Measurements from ENCODE around the gene DCAF5. TPM values are rescaled to one million over a fixed set of nuclear protein-coding genes. Genes with fewer than 3 reads are reported as not detected.

Gene DCAF5
- total and polyA plus RNA-seq, 2 of the 13 experiments (the other 11 are each of a cell fraction or from before 2014, with no cell fraction given): 13.4 to 31.6 TPM

- Histone ChIP-seq H3K4me3 (replicated peaks in 1 of 3; ENCODE audit: insufficient read depth in 1 of 3, low read depth in 2 of 3, low read length in 3 of 3) (no peak overlapping the region), H3K36me3 (replicated peaks in 1 of 2; ENCODE audit: control insufficient read depth in 1 of 2, insufficient read depth in 2 of 2, low read length in 2 of 2) (peaks cover 2 to 63% of the 10 kb centered on the region in 2 experiments; a peak in 4 of 5 replicates), H3K4me2 (ENCODE audit: low read depth, low read length) (no peak overlapping the region), H3K27ac (ENCODE audit: extremely low read length, insufficient read depth, low read length) (no peak overlapping the region), H3K79me2 (ENCODE audit: insufficient read depth, low read length) (no peaks in the 10 kb centered on the region), H3K9me3 (ENCODE audit: low read length) (no peaks in the 10 kb centered on the region), H4K20me1 (ENCODE audit: insufficient read depth, low read length) (no peaks in the 10 kb centered on the region), H3K27me3 (ENCODE audit: control insufficient read depth in 1 of 2, insufficient read depth in 2 of 2, low read length in 2 of 2) (no peaks in the 10 kb centered on the region), H2AFZ (ENCODE audit: low read length) (no peak overlapping the region), H3K4me1 (ENCODE audit: insufficient read depth, low read length) (peaks cover 7% of the 10 kb centered on the region), H3K9ac (ENCODE audit: insufficient read depth, low read depth, low read length) (no peak overlapping the region)
- BruUV-seq (replicated peaks): no TSS peak
- intact Hi-C loops (cut with micrococcal nuclease; ENCODE audit: unreplicated experiment): no loop called here
- TF ChIP-seq ZFP62 (CRISPR knock-in tag; IDR thresholded peaks at IDR 0.05) (no peak), GTF3A (CRISPR knock-in tag; conservative IDR thresholded peaks at IDR 0.05) (no peak), RELA (CRISPR knock-in tag; IDR thresholded peaks at IDR 0.05) (no peak)
- FAIRE-seq (no peak), DNase-seq (ENCODE audit: low spot score) (no peak), ATAC-seq (no peak)
- ChIA-PET CTCF (ENCODE audit: low intra/inter-chr PET ratio, low total read pairs) (no interaction called here), POLR2A (no interaction called here)
- in situ Hi-C loops (cut with HindIII; ENCODE audit: extremely low pct_ligation_motif_present, low pct_unique_long_range_greater_than_20kb): no loop called here
- WGBS (ENCODE audit: low lambda C conversion rate): 67% methylated on average over 3 of the region's 3 CpGs
Measured at GRCh38 chr14:69086537-69086936, 66.4 kb downstream of the DCAF5 start.

GRCh38 chr14:69084023-69084422, 68.9 kb downstream of the DCAF5 start:
- Histone ChIP-seq H2AFZ (ENCODE audit: low read length) (no peak overlapping the region), H3K79me2 (ENCODE audit: insufficient read depth, low read length) (no peaks in the 10 kb centered on the region), H3K4me1 (ENCODE audit: insufficient read depth, low read length) (peaks cover 20% of the 10 kb centered on the region), H4K20me1 (ENCODE audit: insufficient read depth, low read length) (no peaks in the 10 kb centered on the region), H3K27me3 (ENCODE audit: control insufficient read depth in 1 of 2, insufficient read depth in 2 of 2, low read length in 2 of 2) (no peaks in the 10 kb centered on the region), H3K27ac (ENCODE audit: extremely low read length, insufficient read depth, low read length) (no peak overlapping the region), H3K4me2 (ENCODE audit: low read depth, low read length) (no peak overlapping the region), H3K9ac (ENCODE audit: insufficient read depth, low read depth, low read length) (no peak overlapping the region), H3K9me3 (ENCODE audit: low read length) (no peaks in the 10 kb centered on the region), H3K4me3 (replicated peaks in 1 of 3; ENCODE audit: insufficient read depth in 1 of 3, low read depth in 2 of 3, low read length in 3 of 3) (no peak overlapping the region), H3K36me3 (replicated peaks in 1 of 2; ENCODE audit: control insufficient read depth in 1 of 2, insufficient read depth in 2 of 2, low read length in 2 of 2) (peaks cover 2 to 43% of the 10 kb centered on the region in 2 experiments; a peak in 3 of 5 replicates)
- FAIRE-seq: no peak
- intact Hi-C loops (cut with micrococcal nuclease; ENCODE audit: unreplicated experiment): no loop called here
- in situ Hi-C loops (cut with HindIII; ENCODE audit: extremely low pct_ligation_motif_present, low pct_unique_long_range_greater_than_20kb): no loop called here
- TF ChIP-seq EED (CRISPR knock-in tag; IDR thresholded peaks at IDR 0.05) (no peak), SMAD1 (CRISPR knock-in tag; IDR thresholded peaks at IDR 0.05; ENCODE audit: borderline replicate concordance, low read depth) (no peak), NBN (conservative IDR thresholded peaks at IDR 0.05) (no peak), ELF4 (CRISPR knock-in tag; IDR thresholded peaks at IDR 0.05; ENCODE audit: borderline replicate concordance) (no peak)
- CTCF ChIA-PET (ENCODE audit: low intra/inter-chr PET ratio, low total read pairs): no interaction called here
- POLR2A ChIA-PET: no interaction called here
- no TSS peak for BruUV-seq (replicated peaks)
- WGBS (ENCODE audit: low lambda C conversion rate): 95% methylated on average over 4 of the region's 4 CpGs
- no peak for DNase-seq (ENCODE audit: low spot score)
- ATAC-seq: no peak

Data from HepG2 (cell line).